GM12874 (cell line): ENCODE results near the gene ATE1.

ENCODE experiments used
- TF ChIP-seq, protein P1 (sequence below): IDR thresholded peaks from 2 replicates; pipeline ENCODE4 v1.5.1; 2011; ENCODE audit warnings: low read depth, mild to moderate bottlenecking, control low read depth, low read length, moderate library complexity; ENCODE audit not compliant: insufficient read depth

The ATE1 gene

DNA sequence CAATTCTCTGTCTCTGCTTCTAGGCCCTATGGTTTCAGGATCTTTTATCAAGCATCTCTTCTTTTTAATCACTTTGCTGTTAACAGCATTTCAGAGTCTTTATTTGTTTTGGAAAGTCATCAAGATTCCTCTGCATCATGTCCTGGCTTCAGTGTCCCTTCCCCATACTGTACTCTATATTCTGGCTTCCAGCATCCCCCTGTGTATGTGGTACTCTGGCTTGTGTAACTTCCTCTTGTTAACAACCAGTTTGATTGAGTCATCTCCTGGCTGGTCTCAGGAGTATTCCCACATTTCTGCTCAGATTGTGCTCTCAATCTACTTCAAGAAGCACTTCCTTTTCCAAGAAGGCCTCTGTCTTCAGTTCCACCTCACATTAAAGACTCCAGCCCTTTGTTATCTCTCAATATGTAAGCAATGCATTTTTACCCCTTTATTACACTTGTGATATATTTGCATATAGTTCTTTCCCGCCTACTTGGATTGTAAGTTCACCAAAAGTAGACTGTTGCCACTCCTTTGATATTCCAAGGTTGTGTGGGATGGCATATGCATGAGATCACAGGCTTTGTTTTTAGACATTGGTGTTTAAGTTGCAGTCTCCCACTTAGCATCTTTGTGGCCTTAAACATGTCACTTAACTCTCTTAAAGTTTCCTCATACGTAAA is 15.1 kb upstream of the ATE1 start:
- TF ChIP-seq, protein P1, sequence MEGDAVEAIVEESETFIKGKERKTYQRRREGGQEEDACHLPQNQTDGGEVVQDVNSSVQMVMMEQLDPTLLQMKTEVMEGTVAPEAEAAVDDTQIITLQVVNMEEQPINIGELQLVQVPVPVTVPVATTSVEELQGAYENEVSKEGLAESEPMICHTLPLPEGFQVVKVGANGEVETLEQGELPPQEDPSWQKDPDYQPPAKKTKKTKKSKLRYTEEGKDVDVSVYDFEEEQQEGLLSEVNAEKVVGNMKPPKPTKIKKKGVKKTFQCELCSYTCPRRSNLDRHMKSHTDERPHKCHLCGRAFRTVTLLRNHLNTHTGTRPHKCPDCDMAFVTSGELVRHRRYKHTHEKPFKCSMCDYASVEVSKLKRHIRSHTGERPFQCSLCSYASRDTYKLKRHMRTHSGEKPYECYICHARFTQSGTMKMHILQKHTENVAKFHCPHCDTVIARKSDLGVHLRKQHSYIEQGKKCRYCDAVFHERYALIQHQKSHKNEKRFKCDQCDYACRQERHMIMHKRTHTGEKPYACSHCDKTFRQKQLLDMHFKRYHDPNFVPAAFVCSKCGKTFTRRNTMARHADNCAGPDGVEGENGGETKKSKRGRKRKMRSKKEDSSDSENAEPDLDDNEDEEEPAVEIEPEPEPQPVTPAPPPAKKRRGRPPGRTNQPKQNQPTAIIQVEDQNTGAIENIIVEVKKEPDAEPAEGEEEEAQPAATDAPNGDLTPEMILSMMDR, result no peak

DNA sequence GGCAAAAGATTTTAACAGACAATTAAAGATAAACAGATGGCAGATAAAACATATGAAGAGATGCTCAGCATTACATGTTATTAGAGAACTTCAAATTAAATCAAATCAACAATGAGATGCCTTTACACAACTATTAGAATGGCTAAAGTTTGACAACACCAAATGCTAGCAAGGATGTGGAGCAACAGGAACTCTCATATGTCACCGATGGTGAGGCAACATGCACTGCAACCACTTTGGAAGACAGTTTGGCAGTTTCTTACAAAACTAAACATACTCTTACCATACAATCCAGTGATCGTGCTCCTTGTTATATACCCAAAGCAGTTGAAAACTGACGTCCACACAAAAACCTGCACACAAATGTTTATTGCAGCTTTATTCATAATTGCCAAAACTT is 13.7 kb upstream of the ATE1 start:
- TF ChIP-seq, protein P1, result no peak

DNA sequence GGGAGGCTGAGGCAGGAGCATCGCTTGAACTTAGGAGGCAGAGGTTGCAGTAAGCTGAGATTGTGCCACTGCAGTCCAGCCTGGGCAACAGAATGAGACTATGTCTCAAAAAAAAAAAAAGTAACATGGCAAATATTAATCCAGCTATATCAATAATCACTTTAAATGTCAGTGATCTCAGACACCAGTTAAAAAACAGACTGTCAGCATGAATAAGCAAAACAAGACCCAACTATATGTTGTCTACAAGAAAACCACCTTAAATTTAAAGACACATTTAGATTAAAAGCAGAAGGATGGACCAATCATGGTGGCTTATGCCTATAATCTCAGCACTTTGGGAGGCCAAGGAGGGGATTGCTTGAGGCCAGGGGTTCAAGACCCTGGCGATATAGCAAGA is 8.5 kb upstream of the ATE1 start:
- TF ChIP-seq, protein P1, result no peak

DNA sequence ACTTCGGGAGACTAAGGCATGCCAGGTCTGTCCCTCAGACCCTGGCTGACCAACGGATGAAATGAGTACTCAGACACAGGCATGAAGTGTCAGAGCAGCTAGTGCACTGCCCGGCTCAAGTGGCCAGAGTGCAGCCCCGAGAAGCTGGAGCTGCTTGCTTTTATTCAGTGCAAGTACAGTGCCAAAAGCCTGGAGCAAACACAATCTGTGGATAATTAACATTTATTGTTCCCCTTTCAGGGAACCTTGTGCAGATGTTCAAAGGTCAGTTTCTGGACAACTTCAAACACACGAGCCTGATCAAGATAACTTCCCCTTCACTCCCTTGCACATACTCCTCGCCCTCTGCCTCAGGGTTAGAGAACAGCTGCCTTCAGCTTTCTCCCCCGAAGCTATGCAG is 7.9 kb upstream of the ATE1 start:
- TF ChIP-seq, protein P1, result no peak

DNA sequence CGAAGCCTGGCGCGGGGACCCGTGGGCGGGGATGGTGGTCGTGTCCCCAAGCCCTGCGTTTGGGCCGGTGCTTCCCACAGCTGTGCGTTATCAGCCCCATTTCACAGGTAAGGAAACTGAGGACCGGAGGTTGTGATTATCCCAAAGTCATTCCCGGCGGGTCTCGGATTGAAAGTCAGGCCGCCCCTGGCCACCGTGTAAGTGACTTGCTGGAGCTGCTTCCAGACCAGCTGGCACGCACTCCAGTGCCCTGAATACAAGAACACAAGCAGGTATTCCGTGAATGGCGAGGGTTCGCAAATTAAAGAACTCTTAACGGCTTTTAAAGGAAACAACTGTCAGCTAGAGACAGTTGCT is 675 bp upstream of the ATE1 start:
- TF ChIP-seq, protein P1, result no peak

DNA sequence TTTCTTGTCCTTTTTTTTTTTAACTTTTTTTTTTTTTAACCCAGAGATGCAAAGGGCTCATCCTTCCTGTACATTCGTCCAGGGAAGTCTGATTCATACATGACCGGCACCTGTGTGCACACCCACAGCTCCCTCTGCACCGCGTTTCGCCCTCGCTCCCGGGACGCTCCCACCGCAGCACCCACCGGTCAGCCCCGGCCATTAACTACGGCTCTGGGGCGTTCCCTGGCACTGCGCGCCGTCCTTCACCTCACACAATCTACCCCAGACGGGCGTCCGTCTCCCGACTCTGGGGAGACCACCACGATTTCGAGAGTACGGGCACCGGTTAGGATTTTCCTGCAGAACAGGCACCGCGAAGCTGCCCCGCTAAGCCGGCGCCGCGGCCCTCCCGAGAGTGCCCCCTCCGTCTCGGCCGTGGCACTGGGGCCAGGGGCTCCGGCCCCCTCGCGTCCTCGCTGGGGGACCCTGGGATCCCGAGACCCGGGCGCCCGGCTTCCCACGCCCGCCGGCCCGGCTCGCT is 452 bp downstream of the ATE1 start:
- TF ChIP-seq, protein P1, result no peak

DNA sequence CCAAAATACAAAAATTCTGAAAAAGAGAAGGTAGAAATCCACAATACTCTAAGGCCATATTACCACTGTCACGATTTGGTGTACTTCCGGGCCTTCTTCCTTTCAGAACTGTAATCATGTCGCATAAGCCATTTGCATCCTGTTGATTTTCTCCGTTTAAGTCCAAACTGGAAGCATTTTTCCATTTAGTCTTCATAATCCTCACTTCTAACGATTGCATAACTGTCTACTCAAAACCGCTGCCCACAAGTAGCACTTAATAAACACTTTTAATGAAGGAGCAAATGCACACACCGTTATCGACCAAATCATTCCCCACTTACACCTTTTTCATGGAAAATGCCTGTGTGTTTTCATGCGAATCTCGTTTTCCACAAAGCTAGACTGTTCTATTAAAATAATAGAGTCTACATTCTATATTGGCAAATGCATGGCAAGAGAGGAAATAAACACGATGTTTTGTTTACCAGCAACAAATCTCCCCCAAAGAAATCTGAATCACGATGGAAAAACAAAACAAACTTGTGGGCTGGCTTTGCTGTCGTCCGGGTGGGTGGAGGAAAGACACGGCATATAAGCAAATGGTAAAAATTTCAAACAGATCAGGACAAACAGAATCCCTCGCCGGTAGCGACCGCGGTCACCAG is 1.0 kb downstream of the ATE1 start:
- TF ChIP-seq, protein P1, result no peak
